ENCODE results near the gene RAB44. TPM values are rescaled to one million over a fixed set of nuclear protein-coding genes. Genes with fewer than 3 reads are reported as not detected.

The RAB44 gene
- total RNA-seq, 2 donors from 2014 or later, result 0.14 to 0.45 TPM

- WGBS, result 59% methylated on average over 5 of the region's 5 CpGs
- Histone ChIP-seq H3K4me1 (replicated peaks) (no peaks in the 10 kb centered on the region), H3K4me3 (no peak overlapping the region), H3K9me3 (no peaks in the 10 kb centered on the region), H3K36me3 (no peaks in the 10 kb centered on the region), H3K27ac (no peak overlapping the region), H3K27me3 (replicated peaks; ENCODE audit: insufficient read depth) (no peaks in the 10 kb centered on the region)
- intact Hi-C loops (cut with DNase I), result no loop called here
- DNase-seq (ENCODE audit: low spot score), result no peak
- TF ChIP-seq CTCF (IDR thresholded peaks at IDR 0.05) (no peak), POLR2AphosphoS5 (IDR thresholded peaks at IDR 0.05) (no peak), POLR2A (IDR thresholded peaks at IDR 0.05) (no peak)
Observed at GRCh38 chr6:36777801-36778200, 80.2 kb downstream of the RAB44 start.

- WGBS, result 72% methylated on average over 5 of the region's 5 CpGs
- Histone ChIP-seq H3K27ac (no peak overlapping the region), H3K4me3 (no peak overlapping the region), H3K36me3 (no peaks in the 10 kb centered on the region), H3K4me1 (replicated peaks) (no peaks in the 10 kb centered on the region), H3K27me3 (replicated peaks; ENCODE audit: insufficient read depth) (no peaks in the 10 kb centered on the region), H3K9me3 (no peaks in the 10 kb centered on the region)
- TF ChIP-seq CTCF (IDR thresholded peaks at IDR 0.05) (no peak), POLR2AphosphoS5 (IDR thresholded peaks at IDR 0.05) (no peak), POLR2A (IDR thresholded peaks at IDR 0.05) (no peak)
- no peak for DNase-seq (ENCODE audit: low spot score)
- intact Hi-C loops (cut with DNase I), result no loop called here
Observed at GRCh38 chr6:36779227-36779626, 81.6 kb downstream of the RAB44 start.

GRCh38 chr6:36780442-36781177 lies 83.0 kb downstream of the RAB44 start:
- H3K27ac ChIP-seq, result no peak overlapping the region
- no peaks in the 10 kb centered on the region for H3K9me3 ChIP-seq
- DNase-seq (ENCODE audit: low spot score), result no peak
- H3K27me3 ChIP-seq (replicated peaks; ENCODE audit: insufficient read depth), result no peaks in the 10 kb centered on the region
- H3K4me3 ChIP-seq, result no peak overlapping the region
- intact Hi-C loops (cut with DNase I), result no loop called here
- WGBS, result 58% methylated on average over 11 of the region's 11 CpGs
- no peak for TF ChIP-seq CTCF (IDR thresholded peaks at IDR 0.05)
- TF ChIP-seq POLR2AphosphoS5 (IDR thresholded peaks at IDR 0.05), result no peak
- no peak for TF ChIP-seq POLR2A (IDR thresholded peaks at IDR 0.05)
- no peaks in the 10 kb centered on the region for H3K36me3 ChIP-seq
- no peaks in the 10 kb centered on the region for H3K4me1 ChIP-seq (replicated peaks)

GRCh38 chr6:36781669-36782068 lies 84.0 kb downstream of the RAB44 start:
- intact Hi-C loops (cut with DNase I), result no loop called here
- Histone ChIP-seq H3K9me3 (no peaks in the 10 kb centered on the region), H3K27me3 (replicated peaks; ENCODE audit: insufficient read depth) (no peaks in the 10 kb centered on the region), H3K27ac (no peak overlapping the region), H3K36me3 (no peaks in the 10 kb centered on the region), H3K4me1 (replicated peaks) (no peaks in the 10 kb centered on the region), H3K4me3 (no peak overlapping the region)
- DNase-seq (ENCODE audit: low spot score), result no peak
- TF ChIP-seq CTCF (IDR thresholded peaks at IDR 0.05), result no peak
- TF ChIP-seq POLR2A (IDR thresholded peaks at IDR 0.05), result no peak
- 91% methylated on average over 8 of the region's 8 CpGs for WGBS

Small RNA genes within 50 kb of the gene (small RNA-seq; reads per million reads assigned to genes)
- gene RF00019, result 0 reads per million in 2 donors

Other genes starting within 250 kb of the RAB44 start
- 10 to 100 TPM; 16.5 to 17.7 TPM for gene STK38, start 150.3 kb upstream of the RAB44 start, total RNA-seq
- 100 to 1,000 TPM; 111 to 153 TPM for gene SRSF3, start 103.5 kb upstream of the RAB44 start, total RNA-seq
- 100 to 1,000 TPM in 1 of 2 donors, 10 to 100 TPM in 1; 69.7 to 148 TPM for gene CDKN1A, start 19.1 kb upstream of the RAB44 start, total RNA-seq
- 10 to 100 TPM in 1 of 2 donors, 1 to 10 TPM in 1; 3.9 to 64.5 TPM for gene CPNE5, start 141.6 kb downstream of the RAB44 start, total RNA-seq
- gene PPIL1, start 177.0 kb downstream of the RAB44 start, total RNA-seq, result 10 to 100 TPM; 18.7 to 35.9 TPM
- 10 to 100 TPM; 54.9 to 96.9 TPM for gene C6orf89, start 188.1 kb downstream of the RAB44 start, total RNA-seq

All from prostate gland (tissue), 2 donors.